ENCODE data around the gene UBASH3B.

Gene UBASH3B

DNA sequence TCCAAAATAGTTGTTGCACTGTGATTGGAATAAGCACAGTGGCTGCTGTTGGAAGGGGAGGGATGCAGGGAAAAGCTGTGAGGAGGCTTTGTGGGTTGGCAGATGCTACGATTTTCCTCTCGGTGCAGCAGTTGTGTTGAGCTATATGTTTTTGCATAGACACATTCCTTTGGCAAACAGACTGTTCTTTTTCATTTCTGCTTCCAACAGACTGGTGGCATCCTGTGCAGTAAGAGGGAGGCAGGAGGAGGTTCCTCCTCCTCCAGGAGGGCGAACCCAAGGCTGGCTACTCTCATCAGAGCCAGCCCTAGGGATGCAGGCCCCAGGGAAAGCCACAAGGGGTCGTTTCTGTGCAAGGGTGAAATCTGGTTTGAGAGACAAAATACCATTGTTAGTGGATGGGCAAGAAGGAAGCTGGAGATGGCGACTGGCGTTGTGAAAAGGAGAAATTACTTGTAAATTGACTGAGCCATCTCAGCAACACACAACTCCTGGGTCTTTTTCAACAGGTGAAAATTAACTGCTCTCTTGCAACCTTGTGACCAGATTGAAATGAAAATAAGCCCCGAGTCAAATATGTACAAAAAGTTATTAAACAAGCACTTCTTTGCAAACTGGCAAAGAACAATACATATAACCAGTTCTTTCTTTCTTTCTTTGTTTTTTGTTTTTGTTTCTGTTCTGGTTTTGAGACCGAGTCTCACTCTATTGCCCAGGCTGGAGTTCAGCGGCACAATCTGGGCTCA is 26.5 kb upstream of the UBASH3B start:
- Histone ChIP-seq H2AFZ (ENCODE audit: low read length) (peak overlapping the region; percentile 71), H4K20me1 (ENCODE audit: insufficient read depth, low read length, poor library complexity, severe bottlenecking) (no peaks in the 10 kb centered on the region), H3K27me3 (ENCODE audit: insufficient read depth, low read length, poor library complexity, severe bottlenecking) (no peaks in the 10 kb centered on the region), H3K9me3 (ENCODE audit: insufficient read depth, low read depth, low read length) (no peaks in the 10 kb centered on the region), H3F3A (ENCODE audit: low read depth) (no peaks in the 10 kb centered on the region), H3K79me2 (ENCODE audit: insufficient read depth, low read length) (no peaks in the 10 kb centered on the region), H3K9me2 (replicated peaks; ENCODE audit: low read depth, low read length) (no peaks in the 10 kb centered on the region), H3K4me1 (ENCODE audit: insufficient read depth, low read length, poor library complexity, severe bottlenecking) (peaks cover 34% of the 10 kb centered on the region), H3K9ac (ENCODE audit: low read depth, low read length, poor library complexity, severe bottlenecking) (no peak overlapping the region), H3K36me3 (ENCODE audit: insufficient read depth, low read length) (no peaks in the 10 kb centered on the region), H3K4me2 (ENCODE audit: low read depth, low read length, poor library complexity, severe bottlenecking) (peak overlapping the region; percentile 19), H3K4me3 (ENCODE audit: low read length, poor library complexity, severe bottlenecking) (no peak overlapping the region)
- TF ChIP-seq, protein P1, sequence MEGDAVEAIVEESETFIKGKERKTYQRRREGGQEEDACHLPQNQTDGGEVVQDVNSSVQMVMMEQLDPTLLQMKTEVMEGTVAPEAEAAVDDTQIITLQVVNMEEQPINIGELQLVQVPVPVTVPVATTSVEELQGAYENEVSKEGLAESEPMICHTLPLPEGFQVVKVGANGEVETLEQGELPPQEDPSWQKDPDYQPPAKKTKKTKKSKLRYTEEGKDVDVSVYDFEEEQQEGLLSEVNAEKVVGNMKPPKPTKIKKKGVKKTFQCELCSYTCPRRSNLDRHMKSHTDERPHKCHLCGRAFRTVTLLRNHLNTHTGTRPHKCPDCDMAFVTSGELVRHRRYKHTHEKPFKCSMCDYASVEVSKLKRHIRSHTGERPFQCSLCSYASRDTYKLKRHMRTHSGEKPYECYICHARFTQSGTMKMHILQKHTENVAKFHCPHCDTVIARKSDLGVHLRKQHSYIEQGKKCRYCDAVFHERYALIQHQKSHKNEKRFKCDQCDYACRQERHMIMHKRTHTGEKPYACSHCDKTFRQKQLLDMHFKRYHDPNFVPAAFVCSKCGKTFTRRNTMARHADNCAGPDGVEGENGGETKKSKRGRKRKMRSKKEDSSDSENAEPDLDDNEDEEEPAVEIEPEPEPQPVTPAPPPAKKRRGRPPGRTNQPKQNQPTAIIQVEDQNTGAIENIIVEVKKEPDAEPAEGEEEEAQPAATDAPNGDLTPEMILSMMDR (conservative IDR thresholded peaks at IDR 0.05; ENCODE audit: low read length) = peak; percentile 94
- TF ChIP-seq EZH2phosphoT487 (IDR thresholded peaks at IDR 0.05; ENCODE audit: borderline replicate concordance) = no peak

DNA sequence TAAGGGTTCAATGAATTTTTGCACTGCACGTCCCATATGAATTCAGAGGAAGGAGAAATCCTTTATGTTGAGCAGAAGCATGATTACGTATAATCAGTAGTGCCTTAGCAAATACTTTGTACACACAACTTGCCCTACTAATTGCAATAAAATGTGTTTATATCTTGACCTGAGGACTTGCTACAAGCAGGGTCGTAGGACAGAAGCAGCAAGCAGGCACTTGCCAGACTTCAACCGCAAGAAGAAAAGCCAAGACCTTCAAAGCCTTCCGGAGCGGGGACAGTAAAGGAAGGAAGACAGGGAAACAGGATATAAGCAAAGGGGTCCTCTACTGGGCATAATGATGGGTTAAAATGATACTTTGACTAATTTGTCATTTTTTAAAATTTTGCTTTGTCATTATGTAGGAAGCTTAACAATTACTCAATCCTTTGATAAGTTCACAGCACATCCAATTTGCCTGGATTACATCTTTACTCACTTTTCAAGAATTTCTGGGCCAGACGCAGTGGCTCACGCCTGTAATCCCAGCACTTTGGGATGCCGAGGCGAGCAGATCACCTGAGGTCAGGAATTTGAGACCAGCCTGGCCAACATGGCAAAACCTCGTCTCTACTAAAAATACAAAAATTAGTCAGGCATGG is 23.2 kb upstream of the UBASH3B start:
- no peaks in the 10 kb centered on the region for H3K27me3 ChIP-seq (ENCODE audit: insufficient read depth, low read length, poor library complexity, severe bottlenecking)
- no peaks in the 10 kb centered on the region for H3F3A ChIP-seq (ENCODE audit: low read depth)
- H3K4me1 ChIP-seq (ENCODE audit: insufficient read depth, low read length, poor library complexity, severe bottlenecking) = peaks cover 46% of the 10 kb centered on the region
- H3K4me2 ChIP-seq (ENCODE audit: low read depth, low read length, poor library complexity, severe bottlenecking) = peak overlapping the region; percentile 45
- H3K79me2 ChIP-seq (ENCODE audit: insufficient read depth, low read length) = no peaks in the 10 kb centered on the region
- H3K9me3 ChIP-seq (ENCODE audit: insufficient read depth, low read depth, low read length) = no peaks in the 10 kb centered on the region
- no peak for TF ChIP-seq EZH2phosphoT487 (IDR thresholded peaks at IDR 0.05; ENCODE audit: borderline replicate concordance)
- TF ChIP-seq, protein P1 (conservative IDR thresholded peaks at IDR 0.05; ENCODE audit: low read length) = no peak
- H3K36me3 ChIP-seq (ENCODE audit: insufficient read depth, low read length) = no peaks in the 10 kb centered on the region
- 0 out of 2 replicates have a peak overlapping the region, but pooled peaks have one; percentile 9 for H2AFZ ChIP-seq (ENCODE audit: low read length)
- no peaks in the 10 kb centered on the region for H4K20me1 ChIP-seq (ENCODE audit: insufficient read depth, low read length, poor library complexity, severe bottlenecking)
- peak overlapping the region; percentile 47 for H3K9ac ChIP-seq (ENCODE audit: low read depth, low read length, poor library complexity, severe bottlenecking)
- no peaks in the 10 kb centered on the region for H3K9me2 ChIP-seq (replicated peaks; ENCODE audit: low read depth, low read length)
- peak overlapping the region; percentile 43 for H3K4me3 ChIP-seq (ENCODE audit: low read length, poor library complexity, severe bottlenecking)

DNA sequence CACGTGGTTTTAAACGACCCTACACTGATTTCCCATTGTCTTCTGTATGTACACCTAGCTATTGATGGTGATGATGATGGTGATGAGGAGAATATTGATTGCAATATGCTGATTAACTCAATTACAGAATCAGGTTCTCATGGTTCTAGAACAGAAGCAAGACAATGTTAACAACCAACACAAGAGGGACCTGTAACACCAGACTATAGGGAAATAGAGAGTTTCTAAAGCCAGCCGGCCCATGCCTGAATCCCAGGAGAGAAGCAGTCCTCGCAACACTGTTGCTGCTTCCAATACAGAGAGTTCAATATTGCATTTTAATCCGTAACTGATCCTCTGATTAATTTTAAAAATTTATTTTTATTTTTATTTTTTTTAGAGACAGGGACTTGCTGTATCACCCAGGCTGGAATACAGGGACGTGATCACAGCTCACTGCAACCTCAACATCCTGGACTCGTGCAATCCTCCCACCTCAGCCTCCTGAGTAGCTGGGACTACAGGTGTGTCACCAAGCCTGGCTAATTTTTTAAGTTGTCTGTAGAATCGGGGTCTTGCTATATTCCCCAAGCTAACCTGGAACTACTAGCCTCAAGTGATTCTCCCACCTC is 22.2 kb upstream of the UBASH3B start:
- TF ChIP-seq, protein P1 (conservative IDR thresholded peaks at IDR 0.05; ENCODE audit: low read length) = peak; percentile 81
- TF ChIP-seq EZH2phosphoT487 (IDR thresholded peaks at IDR 0.05; ENCODE audit: borderline replicate concordance) = no peak
- Histone ChIP-seq H3K27me3 (ENCODE audit: insufficient read depth, low read length, poor library complexity, severe bottlenecking) (no peaks in the 10 kb centered on the region), H3K4me2 (ENCODE audit: low read depth, low read length, poor library complexity, severe bottlenecking) (no peak overlapping the region), H3F3A (ENCODE audit: low read depth) (no peaks in the 10 kb centered on the region), H3K9me2 (replicated peaks; ENCODE audit: low read depth, low read length) (no peaks in the 10 kb centered on the region), H3K4me1 (ENCODE audit: insufficient read depth, low read length, poor library complexity, severe bottlenecking) (peaks cover 52% of the 10 kb centered on the region), H3K79me2 (ENCODE audit: insufficient read depth, low read length) (no peaks in the 10 kb centered on the region), H4K20me1 (ENCODE audit: insufficient read depth, low read length, poor library complexity, severe bottlenecking) (no peaks in the 10 kb centered on the region), H3K9me3 (ENCODE audit: insufficient read depth, low read depth, low read length) (no peaks in the 10 kb centered on the region), H3K36me3 (ENCODE audit: insufficient read depth, low read length) (no peaks in the 10 kb centered on the region), H2AFZ (ENCODE audit: low read length) (no peak overlapping the region), H3K4me3 (ENCODE audit: low read length, poor library complexity, severe bottlenecking) (no peak overlapping the region), H3K9ac (ENCODE audit: low read depth, low read length, poor library complexity, severe bottlenecking) (peak overlapping the region; percentile 50)
